ENCODE data around the gene INPP5E.

INPP5E gene

DNA sequence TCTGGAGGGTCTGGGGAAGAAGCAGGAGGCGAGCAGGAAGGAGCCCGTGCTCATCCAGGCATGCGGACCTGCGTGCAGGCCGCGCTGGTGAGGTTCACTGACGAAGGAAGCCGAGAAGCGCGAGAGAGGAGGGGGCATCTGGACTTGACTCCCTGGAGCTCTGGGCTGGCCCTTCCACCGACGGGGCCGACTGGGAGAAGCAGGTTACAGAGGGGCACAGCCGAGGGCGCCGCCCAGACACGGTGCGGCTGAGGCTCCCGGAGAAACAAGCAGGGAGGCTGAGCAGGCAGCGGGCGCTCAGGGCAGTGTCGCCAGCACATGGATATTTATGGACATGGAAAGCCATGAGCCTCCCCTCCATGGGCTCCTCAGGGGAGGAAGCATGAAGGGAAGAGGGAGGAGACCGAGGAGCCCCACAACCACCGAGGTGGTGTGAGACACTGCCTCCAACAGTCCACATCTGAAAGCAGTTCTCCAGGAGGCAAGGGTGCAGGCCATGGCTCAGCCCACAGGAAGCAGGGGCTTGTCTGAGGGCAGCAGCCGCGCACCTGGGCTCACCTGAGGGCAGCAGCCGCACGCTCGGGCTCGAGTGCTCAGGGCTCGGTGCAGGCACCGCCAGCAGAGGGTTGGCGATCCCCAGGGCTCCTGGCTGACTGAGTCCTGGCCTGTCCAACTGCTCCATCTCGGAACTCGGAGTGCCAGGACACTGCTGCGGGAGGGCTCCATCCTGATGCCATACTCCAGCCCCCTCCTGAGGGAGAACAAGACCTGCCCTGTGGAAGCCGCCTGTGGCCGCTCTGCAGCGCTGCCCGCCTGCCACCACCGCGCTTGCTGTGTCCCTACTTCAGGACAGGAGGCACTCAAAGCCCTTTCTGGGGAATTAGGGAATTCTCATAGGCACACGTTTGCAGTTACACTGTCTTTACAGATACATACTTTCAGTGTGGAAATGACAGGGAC lies 15.7 kb upstream of the INPP5E start:
- H3K9ac ChIP-seq (ENCODE audit: low read depth, low read length), result no peak overlapping the region
- no peaks in the 10 kb centered on the region for H3K9me3 ChIP-seq (replicated peaks; ENCODE audit: low read length)
- H3K36me3 ChIP-seq (ENCODE audit: insufficient read depth, low read length), result peaks cover 77% of the 10 kb centered on the region
- H3K4me2 ChIP-seq (ENCODE audit: low read length), result no peak overlapping the region
- no peak overlapping the region for H3K4me3 ChIP-seq (ENCODE audit: low read length)
- no peaks in the 10 kb centered on the region for H3K27me3 ChIP-seq (ENCODE audit: control insufficient read depth, insufficient read depth, low read length)
- no peaks in the 10 kb centered on the region for H3K4me1 ChIP-seq (ENCODE audit: control insufficient read depth, insufficient read depth, low read length)

DNA sequence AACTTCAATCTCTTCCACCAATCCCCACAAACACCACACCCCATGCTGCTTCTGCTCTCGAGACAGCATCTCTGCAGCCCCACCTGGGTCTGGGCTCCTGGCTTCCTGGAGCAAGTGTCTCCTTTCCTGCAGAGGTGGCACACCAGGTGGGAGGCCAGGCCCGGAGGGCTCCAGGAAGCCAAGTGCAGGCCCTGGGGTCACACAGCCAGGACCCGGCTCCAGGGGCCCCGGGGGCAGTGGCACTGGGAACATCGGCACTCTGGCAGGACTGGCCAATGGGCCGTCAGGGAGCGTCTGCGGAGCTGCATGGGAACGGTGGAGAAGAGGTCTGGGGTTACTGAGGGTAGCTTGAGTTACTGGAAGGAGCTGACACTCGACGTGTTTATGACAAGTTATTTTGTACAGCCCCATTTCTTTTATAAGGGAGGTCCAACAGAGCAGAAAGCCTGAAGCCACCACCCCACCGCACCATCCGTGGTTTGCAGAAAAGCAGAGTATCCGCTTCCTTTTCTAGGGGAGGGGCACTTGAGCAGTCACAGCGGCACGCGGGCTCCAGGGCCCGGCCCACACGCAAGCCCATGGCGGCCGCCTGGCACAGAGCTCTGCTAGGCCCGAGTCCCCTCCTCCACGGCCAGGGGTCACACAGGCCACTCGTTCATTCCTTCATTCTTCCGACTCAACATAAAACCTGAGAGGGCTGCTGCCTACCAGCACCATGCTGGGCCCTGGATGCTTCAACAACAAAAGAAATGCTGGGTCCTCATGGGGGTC lies 14.6 kb upstream of the INPP5E start:
- peaks cover 77% of the 10 kb centered on the region for H3K36me3 ChIP-seq (ENCODE audit: insufficient read depth, low read length)

DNA sequence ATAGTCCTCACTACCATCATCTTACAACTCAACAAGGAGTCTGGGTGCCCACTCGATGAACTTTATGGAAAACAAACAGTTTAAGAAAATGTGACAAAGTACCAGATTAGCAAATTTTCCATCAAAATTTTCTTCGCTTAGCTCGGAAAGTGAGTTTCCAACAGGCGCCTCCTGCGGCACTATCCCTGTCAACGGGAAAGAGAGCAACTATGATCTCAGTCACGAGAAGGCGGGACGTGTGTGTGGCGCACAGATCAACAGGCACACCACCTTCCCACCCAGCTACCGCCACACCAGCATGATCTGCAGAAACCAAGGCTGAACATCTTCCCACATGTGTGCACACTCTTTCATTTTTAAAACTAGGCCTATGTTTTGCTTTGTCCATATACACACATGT lies 13.7 kb upstream of the INPP5E start:
- Histone ChIP-seq H3K9ac (ENCODE audit: low read depth, low read length) (no peak overlapping the region), H3K4me3 (ENCODE audit: low read length) (no peak overlapping the region), H3K9me3 (replicated peaks; ENCODE audit: low read length) (no peaks in the 10 kb centered on the region), H3K36me3 (ENCODE audit: insufficient read depth, low read length) (peaks cover 76% of the 10 kb centered on the region), H3K27me3 (ENCODE audit: control insufficient read depth, insufficient read depth, low read length) (no peaks in the 10 kb centered on the region), H3K4me1 (ENCODE audit: control insufficient read depth, insufficient read depth, low read length) (no peaks in the 10 kb centered on the region), H3K4me2 (ENCODE audit: low read length) (no peak overlapping the region)

More for the DNA sequence above, 14.6 kb upstream of the INPP5E start:
- no peak overlapping the region for H3K4me3 ChIP-seq (ENCODE audit: low read length)
- no peaks in the 10 kb centered on the region for H3K9me3 ChIP-seq (replicated peaks; ENCODE audit: low read length)
- H3K4me1 ChIP-seq (ENCODE audit: control insufficient read depth, insufficient read depth, low read length), result no peaks in the 10 kb centered on the region
- no peak overlapping the region for H3K4me2 ChIP-seq (ENCODE audit: low read length)
- no peak overlapping the region for H3K9ac ChIP-seq (ENCODE audit: low read depth, low read length)
- H3K27me3 ChIP-seq (ENCODE audit: control insufficient read depth, insufficient read depth, low read length), result no peaks in the 10 kb centered on the region

DNA sequence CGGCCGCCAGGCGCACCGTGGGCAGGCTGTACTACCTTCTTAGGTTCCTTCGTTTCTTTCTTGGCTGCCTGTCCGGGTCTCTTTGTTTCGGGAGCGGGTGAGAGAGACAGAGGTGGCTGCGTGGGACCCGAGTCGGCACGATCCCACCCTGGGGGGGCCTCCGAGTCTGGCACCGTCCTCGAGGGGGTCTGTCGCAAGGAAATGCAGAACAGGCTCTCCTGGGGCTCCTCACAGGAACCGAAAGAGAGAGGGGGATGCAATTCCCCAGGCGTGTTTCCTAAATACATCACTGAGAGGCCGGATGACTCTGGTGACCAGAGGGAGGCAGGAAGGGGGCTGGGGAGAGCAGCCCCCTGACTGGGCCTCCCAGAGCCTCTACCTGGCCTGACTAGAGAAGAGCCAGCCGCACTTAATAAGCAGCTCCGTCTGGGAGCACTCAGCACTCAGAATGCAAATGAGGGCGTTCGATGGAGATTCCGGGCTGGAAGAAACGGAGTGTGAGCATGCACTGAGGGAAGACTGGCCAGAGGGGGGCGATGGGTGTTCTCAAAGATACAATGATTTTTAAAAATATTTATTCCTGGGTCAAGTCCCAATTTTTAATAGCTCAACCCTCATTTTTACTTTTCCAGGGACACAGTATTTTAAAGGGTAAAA lies 11.7 kb upstream of the INPP5E start:
- Histone ChIP-seq H3K4me1 (ENCODE audit: control insufficient read depth, insufficient read depth, low read length) (no peaks in the 10 kb centered on the region), H3K4me2 (ENCODE audit: low read length) (no peak overlapping the region), H3K4me3 (ENCODE audit: low read length) (no peak overlapping the region), H3K9me3 (replicated peaks; ENCODE audit: low read length) (no peaks in the 10 kb centered on the region), H3K27me3 (ENCODE audit: control insufficient read depth, insufficient read depth, low read length) (no peaks in the 10 kb centered on the region), H3K36me3 (ENCODE audit: insufficient read depth, low read length) (peaks cover 84% of the 10 kb centered on the region), H3K9ac (ENCODE audit: low read depth, low read length) (no peak overlapping the region)

DNA sequence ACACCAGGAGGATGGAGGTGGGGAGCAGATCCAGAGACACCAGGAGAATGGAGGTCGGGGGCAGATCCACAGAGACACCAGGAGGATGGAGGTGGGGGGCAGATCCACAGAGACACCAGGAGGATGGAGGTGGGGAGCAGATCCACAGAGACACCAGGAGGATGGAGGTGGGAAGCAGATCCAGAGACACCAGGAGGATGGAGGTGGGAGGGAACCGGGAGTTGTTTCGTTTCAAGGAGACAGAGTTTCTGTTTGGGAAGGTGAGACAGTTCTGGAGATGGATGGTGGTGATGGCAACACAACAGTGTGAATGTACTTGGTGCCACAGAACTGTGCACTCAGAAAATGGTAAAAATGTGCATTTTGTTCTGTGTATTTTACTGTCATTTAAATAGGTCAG lies 9.0 kb upstream of the INPP5E start:
- Histone ChIP-seq H3K4me1 (ENCODE audit: control insufficient read depth, insufficient read depth, low read length) (no peaks in the 10 kb centered on the region), H3K9ac (ENCODE audit: low read depth, low read length) (no peak overlapping the region), H3K27me3 (ENCODE audit: control insufficient read depth, insufficient read depth, low read length) (no peaks in the 10 kb centered on the region), H3K9me3 (replicated peaks; ENCODE audit: low read length) (no peaks in the 10 kb centered on the region), H3K4me2 (ENCODE audit: low read length) (no peak overlapping the region), H3K36me3 (ENCODE audit: insufficient read depth, low read length) (peaks cover 79% of the 10 kb centered on the region), H3K4me3 (ENCODE audit: low read length) (no peak overlapping the region)

DNA sequence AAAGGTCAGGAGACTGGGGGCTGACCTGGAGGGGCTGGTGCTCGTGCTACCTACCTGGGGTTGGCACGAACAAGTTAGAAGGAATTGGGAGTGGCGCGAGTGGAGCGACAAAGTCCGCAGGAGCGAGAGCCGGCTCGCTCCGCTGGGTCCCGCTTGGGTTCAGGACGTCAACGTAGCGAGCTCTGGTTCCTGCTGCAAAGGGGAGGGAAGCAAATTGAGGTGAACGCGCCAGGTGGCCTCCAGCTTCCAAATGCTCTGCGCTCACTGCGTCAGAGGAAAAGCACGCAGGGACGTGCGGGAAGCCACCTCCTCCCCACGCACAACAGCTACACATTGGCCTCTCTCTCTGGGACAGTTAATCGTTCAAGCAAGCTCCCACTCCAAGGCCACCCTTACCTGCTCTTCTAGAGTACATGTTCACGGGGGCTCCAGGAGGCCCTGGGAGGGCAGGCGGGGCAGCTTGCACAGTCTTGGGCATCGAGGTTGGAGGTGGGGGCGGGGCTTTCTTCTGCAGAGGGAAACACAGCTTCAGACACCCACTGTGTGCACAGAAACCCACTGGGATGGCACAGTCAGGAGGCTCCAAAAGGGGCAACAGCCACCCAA lies 7.6 kb upstream of the INPP5E start:
- peaks cover 83% of the 10 kb centered on the region for H3K36me3 ChIP-seq (ENCODE audit: insufficient read depth, low read length)
- H3K9me3 ChIP-seq (replicated peaks; ENCODE audit: low read length), result no peaks in the 10 kb centered on the region
- no peaks in the 10 kb centered on the region for H3K27me3 ChIP-seq (ENCODE audit: control insufficient read depth, insufficient read depth, low read length)
- no peak overlapping the region for H3K9ac ChIP-seq (ENCODE audit: low read depth, low read length)
- H3K4me1 ChIP-seq (ENCODE audit: control insufficient read depth, insufficient read depth, low read length), result no peaks in the 10 kb centered on the region
- no peak overlapping the region for H3K4me2 ChIP-seq (ENCODE audit: low read length)
- H3K4me3 ChIP-seq (ENCODE audit: low read length), result no peak overlapping the region

DNA sequence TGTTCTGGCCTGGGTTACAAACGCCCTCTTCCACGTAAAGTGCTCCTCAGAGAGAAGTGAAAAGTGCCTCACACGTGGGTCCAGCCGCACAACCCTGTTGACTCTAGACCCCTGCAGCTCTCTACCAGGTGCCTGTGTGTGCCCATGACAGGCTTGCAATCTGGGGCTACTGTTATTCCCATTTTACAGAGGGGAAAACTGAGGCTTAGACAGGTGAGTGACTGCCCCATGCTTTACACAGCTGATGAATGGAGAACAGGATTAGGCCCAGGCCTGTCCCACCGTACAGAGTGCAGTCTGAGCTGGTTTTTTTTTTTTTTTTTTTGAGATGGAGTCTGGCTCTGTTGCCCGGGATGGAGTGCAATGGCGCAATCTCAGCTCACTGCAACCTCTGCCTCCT lies 6.2 kb upstream of the INPP5E start:
- Histone ChIP-seq H3K27me3 (ENCODE audit: control insufficient read depth, insufficient read depth, low read length) (no peaks in the 10 kb centered on the region), H3K36me3 (ENCODE audit: insufficient read depth, low read length) (peaks cover 88% of the 10 kb centered on the region), H3K4me2 (ENCODE audit: low read length) (no peak overlapping the region), H3K4me3 (ENCODE audit: low read length) (no peak overlapping the region), H3K9ac (ENCODE audit: low read depth, low read length) (no peak overlapping the region), H3K4me1 (ENCODE audit: control insufficient read depth, insufficient read depth, low read length) (no peaks in the 10 kb centered on the region), H3K9me3 (replicated peaks; ENCODE audit: low read length) (no peaks in the 10 kb centered on the region)

DNA sequence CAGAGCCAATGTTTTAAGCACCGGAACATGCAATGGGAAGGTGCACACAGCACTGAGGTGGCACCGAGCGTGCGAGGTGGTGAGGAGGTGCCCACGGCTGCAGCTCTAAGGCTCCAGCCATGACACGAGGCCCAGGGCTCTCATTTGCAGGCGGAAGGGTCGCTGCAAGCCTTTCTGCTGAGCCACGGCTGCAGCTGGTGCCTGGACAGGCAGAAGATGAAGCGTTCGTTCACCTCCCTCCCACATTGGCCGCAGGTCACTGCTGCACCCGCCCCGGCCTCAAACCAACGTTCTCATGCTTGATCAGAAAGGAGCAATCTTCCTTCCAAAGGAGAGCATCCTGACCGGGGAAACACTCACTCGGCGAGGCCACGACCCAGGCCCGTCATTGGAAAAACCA lies 4.5 kb upstream of the INPP5E start:
- Histone ChIP-seq H3K9me3 (replicated peaks; ENCODE audit: low read length) (no peaks in the 10 kb centered on the region), H3K4me1 (ENCODE audit: control insufficient read depth, insufficient read depth, low read length) (peaks cover 4% of the 10 kb centered on the region), H3K27me3 (ENCODE audit: control insufficient read depth, insufficient read depth, low read length) (no peaks in the 10 kb centered on the region), H3K36me3 (ENCODE audit: insufficient read depth, low read length) (peaks cover 83% of the 10 kb centered on the region), H3K9ac (ENCODE audit: low read depth, low read length) (no peak overlapping the region), H3K4me3 (ENCODE audit: low read length) (no peak overlapping the region), H3K4me2 (ENCODE audit: low read length) (no peak overlapping the region)

DNA sequence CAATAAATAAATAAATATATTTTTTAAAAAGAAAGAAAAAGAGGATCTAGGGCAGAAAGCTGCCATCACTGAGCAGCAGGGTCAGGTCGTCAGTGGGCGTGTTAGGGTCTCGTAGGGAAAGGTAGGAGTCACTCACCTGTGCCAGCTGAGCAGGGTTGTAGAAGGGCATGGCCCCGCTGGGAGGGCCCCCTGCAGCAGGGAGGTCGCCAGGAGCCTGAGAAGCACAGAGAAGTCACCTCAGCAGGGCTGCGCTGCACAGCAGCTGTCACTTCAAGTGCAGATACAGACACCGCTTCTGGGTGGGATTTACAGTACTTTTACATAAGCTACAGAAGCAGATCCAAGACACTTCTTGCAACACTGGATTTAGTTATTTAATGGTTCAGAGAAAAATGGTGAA lies 4.0 kb upstream of the INPP5E start:
- Histone ChIP-seq H3K4me1 (ENCODE audit: control insufficient read depth, insufficient read depth, low read length) (peaks cover 4% of the 10 kb centered on the region), H3K4me2 (ENCODE audit: low read length) (no peak overlapping the region), H3K36me3 (ENCODE audit: insufficient read depth, low read length) (peaks cover 79% of the 10 kb centered on the region), H3K9ac (ENCODE audit: low read depth, low read length) (no peak overlapping the region), H3K4me3 (ENCODE audit: low read length) (no peak overlapping the region), H3K9me3 (replicated peaks; ENCODE audit: low read length) (no peaks in the 10 kb centered on the region), H3K27me3 (ENCODE audit: control insufficient read depth, insufficient read depth, low read length) (no peaks in the 10 kb centered on the region)

DNA sequence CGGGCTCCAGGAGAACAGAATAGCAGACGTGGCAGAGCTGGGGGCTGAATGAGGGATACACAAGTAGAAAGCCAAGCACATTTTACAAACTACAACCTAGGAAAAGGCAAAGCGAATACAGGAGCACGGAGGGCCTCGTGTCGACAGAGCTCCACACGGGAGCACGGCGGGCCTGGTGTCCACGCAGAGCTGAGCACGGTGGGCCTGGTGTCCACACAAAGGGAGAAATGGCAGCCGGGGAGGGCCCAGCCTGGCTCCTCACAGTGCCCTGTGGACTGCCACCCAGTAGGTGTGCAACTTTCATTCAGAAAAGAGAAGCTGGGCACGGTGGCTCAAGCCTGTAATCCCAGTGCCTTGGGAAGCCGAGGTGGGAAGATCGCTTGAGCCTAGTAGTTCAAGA lies 3.4 kb upstream of the INPP5E start:
- Histone ChIP-seq H3K27me3 (ENCODE audit: control insufficient read depth, insufficient read depth, low read length) (no peaks in the 10 kb centered on the region), H3K4me2 (ENCODE audit: low read length) (no peak overlapping the region), H3K4me1 (ENCODE audit: control insufficient read depth, insufficient read depth, low read length) (peaks cover 7% of the 10 kb centered on the region), H3K36me3 (ENCODE audit: insufficient read depth, low read length) (peaks cover 74% of the 10 kb centered on the region), H3K4me3 (ENCODE audit: low read length) (no peak overlapping the region), H3K9ac (ENCODE audit: low read depth, low read length) (no peak overlapping the region), H3K9me3 (replicated peaks; ENCODE audit: low read length) (no peaks in the 10 kb centered on the region)

DNA sequence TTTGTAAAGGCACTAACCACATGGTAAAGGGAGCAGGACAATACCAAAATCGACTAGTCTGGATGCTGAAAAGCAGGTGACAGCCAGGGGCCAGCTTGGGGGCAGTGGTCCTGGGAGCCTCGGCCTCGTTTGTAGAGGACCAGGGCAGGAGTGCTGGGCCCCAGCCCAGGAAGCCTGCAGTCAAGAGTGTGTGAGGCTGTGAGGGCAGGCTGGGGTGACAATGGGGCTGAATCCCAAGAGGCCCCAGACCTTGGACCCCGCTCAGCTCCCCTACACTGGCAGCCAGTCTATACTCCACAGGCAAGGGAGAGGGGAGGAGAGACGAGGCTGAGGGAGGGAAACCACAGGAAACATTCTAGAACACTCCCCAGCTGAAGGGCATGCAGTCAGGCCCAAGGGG lies 2.6 kb upstream of the INPP5E start:
- Histone ChIP-seq H3K4me2 (ENCODE audit: low read length) (no peak overlapping the region), H3K9me3 (replicated peaks; ENCODE audit: low read length) (no peaks in the 10 kb centered on the region), H3K27me3 (ENCODE audit: control insufficient read depth, insufficient read depth, low read length) (no peaks in the 10 kb centered on the region), H3K4me1 (ENCODE audit: control insufficient read depth, insufficient read depth, low read length) (peaks cover 15% of the 10 kb centered on the region), H3K9ac (ENCODE audit: low read depth, low read length) (no peak overlapping the region), H3K4me3 (ENCODE audit: low read length) (no peak overlapping the region), H3K36me3 (ENCODE audit: insufficient read depth, low read length) (peaks cover 67% of the 10 kb centered on the region)

Measured in skeletal muscle satellite cell (primary cell).